H1 (cell line): ENCODE measurements around the gene NPHP3. TPM values are rescaled to one million over a fixed set of nuclear protein-coding genes. Genes with fewer than 3 reads are reported as not detected.

Experiments
- CTCF ChIA-PET: fragments of 300-600 bp; sonication (Branson Sonifier 250); formaldehyde crosslinking; loops from one replicate; lab custom pipeline; 2021; ENCODE audit not compliant: partially characterized antibody; lab: Charles Lee
- POLR2A ChIA-PET: fragments of 300-600 bp; sonication (Branson Sonifier 250); formaldehyde crosslinking; loops from one replicate; lab custom pipeline; 2021; ENCODE audit warnings: inconsistent platforms; ENCODE audit not compliant: partially characterized antibody; lab: Charles Lee
- DNase-seq, 2 experiments: peaks; one replicate each; pipeline versions ENCODE4 v3.0.0 to v3.0.0-alpha.2; 2010 to 2022; ENCODE audit warnings: low spot score in 2 of 2, low read depth in 1 of 2, mixed read lengths in 1 of 2
- FAIRE-seq: peaks from 2 replicates; lab custom pipeline; 2011; peaks lifted over from hg19 to GRCh38; lab: Jason Lieb, UNC
- H2AFZ ChIP-seq: 2 replicates; pipeline ENCODE4 v1.8.1; 2012; ENCODE audit warnings: low read length, inconsistent platforms
- H2AK5ac ChIP-seq: 2 replicates; pipeline ENCODE4 v1.6.1; 2013; ENCODE audit warnings: low read depth, low read length
- H2BK120ac ChIP-seq: replicated peaks from 2 replicates; pipeline ENCODE3; 2013; ENCODE audit warnings: low read depth, low read length, inconsistent platforms
- H2BK12ac ChIP-seq: 2 replicates; pipeline ENCODE4 v1.6.1; 2013; ENCODE audit warnings: low read depth, low read length
- H2BK15ac ChIP-seq: 2 replicates; pipeline ENCODE4 v1.6.1; 2013; ENCODE audit warnings: low read length
- H2BK20ac ChIP-seq: 2 replicates; pipeline ENCODE4 v1.6.1; 2013; ENCODE audit warnings: low read length
- H2BK5ac ChIP-seq: 2 replicates; pipeline ENCODE4 v1.6.1; 2013; ENCODE audit warnings: low read depth, low read length
- H3K14ac ChIP-seq: 2 replicates; pipeline ENCODE4 v1.6.1; 2013; ENCODE audit warnings: inconsistent platforms; ENCODE audit not compliant: insufficient read length
- H3K18ac ChIP-seq: 2 replicates; pipeline ENCODE4 v1.6.1; 2013; ENCODE audit warnings: low read length; ENCODE audit errors: extremely low read depth
- H3K23ac ChIP-seq: 2 replicates; pipeline ENCODE4 v1.6.1; 2013; ENCODE audit warnings: inconsistent platforms; ENCODE audit not compliant: insufficient read length
- H3K23me2 ChIP-seq: 2 replicates; pipeline ENCODE4 v1.6.1; 2013; ENCODE audit warnings: low read depth, low read length
- H3K27ac ChIP-seq: 2 replicates; pipeline ENCODE4 v1.6.1; 2011; ENCODE audit warnings: low read depth, low read length, inconsistent platforms
- H3K27me3 ChIP-seq, 4 experiments: replicated peaks in 1 of 4; 1 replicate in 1 of 4; 2 replicates in 3 of 4; pipeline versions ENCODE4 v1.6.1 to v1.8.1; 2011 to 2013; ENCODE audit warnings: low read length in 3 of 4, mild to moderate bottlenecking in 3 of 4, inconsistent platforms in 2 of 4, mixed read lengths in 2 of 4, moderate library complexity in 1 of 4; ENCODE audit not compliant: control insufficient read depth in 3 of 4, insufficient read depth in 3 of 4; ENCODE audit errors: extremely low read depth in 1 of 4
- H3K36me3 ChIP-seq, 4 experiments: 2 replicates each; pipeline versions ENCODE4 v1.6.1 to v1.8.1; 2011 to 2013; ENCODE audit warnings: mild to moderate bottlenecking in 4 of 4, low read length in 3 of 4, moderate library complexity in 2 of 4, control low read depth in 1 of 4, inconsistent platforms in 1 of 4; ENCODE audit not compliant: insufficient read depth in 4 of 4, control insufficient read depth in 2 of 4
- H3K4ac ChIP-seq: replicated peaks from 2 replicates; pipeline ENCODE3; 2013; ENCODE audit warnings: low read length, low read depth, mixed read lengths, inconsistent platforms; ENCODE audit not compliant: insufficient read length
- H3K4me1 ChIP-seq, 4 experiments: replicated peaks in 1 of 4; 1 replicate in 1 of 4; 2 replicates in 3 of 4; pipeline versions ENCODE4 v1.6.1 to v1.8.1; 2011 to 2013; ENCODE audit warnings: low read length in 3 of 4, inconsistent platforms in 2 of 4, mixed read lengths in 1 of 4; ENCODE audit not compliant: insufficient read depth in 4 of 4, control insufficient read depth in 3 of 4
- H3K4me2 ChIP-seq, 2 experiments: 2 replicates each; pipeline versions ENCODE4 v1.6.1 to v1.8.1; 2011 to 2013; ENCODE audit warnings: low read depth in 2 of 2, low read length in 2 of 2, control low read depth in 1 of 2, inconsistent platforms in 1 of 2, mild to moderate bottlenecking in 1 of 2; ENCODE audit not compliant: insufficient read depth in 1 of 2
- H3K4me3 ChIP-seq, 4 experiments: fragments of 200-600, 300-600 bp in 1 of 4; sonication (generic), shearing (Covaris generic), sonication (Bioruptor Twin) in 1 of 4; 2 replicates each; pipeline versions ENCODE4 v1.5.1 to v1.8.1; 2011 to 2016; ENCODE audit warnings: low read length in 4 of 4, low read depth in 3 of 4, control low read depth in 2 of 4, inconsistent platforms in 2 of 4, mild to moderate bottlenecking in 2 of 4, mixed read lengths in 1 of 4, moderate library complexity in 1 of 4; ENCODE audit not compliant: insufficient read depth in 2 of 4; ENCODE audit errors: extremely low read depth in 1 of 4
- H3K56ac ChIP-seq: replicated peaks from 2 replicates; pipeline ENCODE3; 2013; ENCODE audit warnings: low read depth, mild to moderate bottlenecking, mixed read lengths, low read length, inconsistent platforms; ENCODE audit not compliant: insufficient read length
- H3K79me1 ChIP-seq: 2 replicates; pipeline ENCODE4 v1.6.1; 2013; ENCODE audit warnings: low read depth, low read length, control low read depth
- H3K79me2 ChIP-seq, 2 experiments: 2 replicates each; pipeline versions ENCODE4 v1.6.1 to v1.8.1; 2012 to 2013; ENCODE audit warnings: low read length in 2 of 2, mild to moderate bottlenecking in 2 of 2, inconsistent platforms in 1 of 2; ENCODE audit not compliant: insufficient read depth in 2 of 2, control insufficient read depth in 1 of 2
- H3K9ac ChIP-seq, 4 experiments: replicated peaks in 1 of 4; 1 replicate in 1 of 4; 2 replicates in 3 of 4; pipeline versions ENCODE4 v1.6.1 to v1.8.1; 2011 to 2013; ENCODE audit warnings: low read depth in 3 of 4, low read length in 3 of 4, control low read depth in 2 of 4, mild to moderate bottlenecking in 2 of 4, moderate library complexity in 2 of 4, inconsistent platforms in 1 of 4; ENCODE audit errors: extremely low read depth in 1 of 4
- H3K9me3 ChIP-seq, 2 experiments: 2 replicates each; pipeline versions ENCODE4 v1.6.1 to v1.8.1; 2012 to 2013; ENCODE audit warnings: mild to moderate bottlenecking in 2 of 2, moderate library complexity in 2 of 2, control low read depth in 1 of 2, inconsistent platforms in 1 of 2, low read depth in 1 of 2, low read length in 1 of 2, mixed read lengths in 1 of 2; ENCODE audit not compliant: insufficient read depth in 2 of 2
- H4K20me1 ChIP-seq, 2 experiments: replicated peaks in 1 of 2; 2 replicates each; pipeline versions ENCODE3 to v1.8.1; 2011 to 2013; ENCODE audit warnings: inconsistent platforms in 2 of 2, low read length in 2 of 2, mild to moderate bottlenecking in 1 of 2; ENCODE audit not compliant: insufficient read depth in 2 of 2, control insufficient read depth in 1 of 2
- H4K5ac ChIP-seq: 2 replicates; pipeline ENCODE4 v1.6.1; 2013; ENCODE audit warnings: low read length, low read depth, mixed read lengths, inconsistent platforms; ENCODE audit not compliant: insufficient read length
- H4K8ac ChIP-seq: 2 replicates; pipeline ENCODE4 v1.8.0; 2013; ENCODE audit warnings: mild to moderate bottlenecking, moderate library complexity, low read length, inconsistent platforms; ENCODE audit not compliant: insufficient read depth; ENCODE audit errors: extremely low read depth
- H4K91ac ChIP-seq: replicated peaks from 2 replicates; pipeline ENCODE3; 2013; ENCODE audit warnings: low read length, mixed read lengths, inconsistent platforms; ENCODE audit not compliant: insufficient read length
- BACH1 ChIP-seq: IDR thresholded peaks from 2 replicates; pipeline ENCODE4 v1.6.1; 2012; ENCODE audit warnings: low read length, improper control_type of control experiment
- CREB1 ChIP-seq: IDR thresholded peaks from 2 replicates; pipeline ENCODE4 v1.6.1; 2012; ENCODE audit warnings: inconsistent platforms
- FOSL1 ChIP-seq: IDR thresholded peaks from 2 replicates; pipeline ENCODE4 v1.6.1; 2011; ENCODE audit warnings: mild to moderate bottlenecking, low read depth, low read length, moderate library complexity; ENCODE audit not compliant: insufficient read depth
- GABPA ChIP-seq: IDR thresholded peaks from 2 replicates; pipeline ENCODE4 v1.6.1; 2011; ENCODE audit warnings: mild to moderate bottlenecking, low read length, moderate library complexity, borderline replicate concordance; ENCODE audit not compliant: insufficient read depth
- KDM4A ChIP-seq: IDR thresholded peaks from one replicate; pipeline ENCODE4 v1.7.1; 2012; ENCODE audit warnings: low read depth, mild to moderate bottlenecking, moderate library complexity, low read length, inconsistent platforms; ENCODE audit not compliant: severe bottlenecking
- POLR2A ChIP-seq, 2 experiments: IDR thresholded peaks; 1 replicate in 1 of 2; 2 replicates in 1 of 2; pipeline ENCODE4 v1.6.1; 2011; ENCODE audit warnings: low read depth in 2 of 2, low read length in 2 of 2, mild to moderate bottlenecking in 2 of 2; ENCODE audit errors: control extremely low read depth in 1 of 2
- WGBS, 2 experiments: shearing (Covaris generic) in 1 of 2; methylation state at CpG; one replicate each; pipeline versions ENCODE4 v1.1.6 to v1.1.7; 2013 to 2015; ENCODE audit warnings: low lambda C conversion rate in 2 of 2, mixed read lengths in 2 of 2, inconsistent platforms in 1 of 2, low coverage in 1 of 2, missing lambda C conversion rate in 1 of 2; ENCODE audit not compliant: insufficient replicate concordance in 2 of 2, insufficient coverage in 1 of 2, insufficient read length in 1 of 2; ENCODE audit errors: extremely low coverage in 1 of 2, missing lambda C conversion rate in 1 of 2; 5-methylcytosine and 5-hydroxymethylcytosine counted together
- polyA plus RNA-seq, 7 experiments: library from polyadenylated mRNA; depleted of rRNA in 3 of 7; stranded (reverse) in 5 of 7; unstranded in 2 of 7; fragments of >200 nt in 5 of 7; fragments of 200-250 nt in 2 of 7; gene quantifications; 1 replicate in 5 of 7; 2 replicates in 1 of 7; 4 replicates in 1 of 7; pipeline versions ENCODE4 v1.2.1 to v1.2.3, GENCODE V29; 2011 to 2013; ENCODE audit warnings: missing spikeins in 2 of 7, mixed read lengths in 2 of 7
- total RNA-seq: library from RNA; stranded (reverse); fragmentation: NEBNext Ultra II Directional; extraction: Animal tissue kit (Norgen Biotek cat#: 25700); gene quantifications from 2 replicates; pipeline ENCODE4 v1.2.1, GENCODE V29; 2021
- TF ChIP-seq, protein P1 (sequence below): IDR thresholded peaks from 2 replicates; pipeline ENCODE4 v1.6.1; 2012; ENCODE audit warnings: inconsistent platforms

NPHP3 gene
- total and polyA plus RNA-seq, 2 of the 8 experiments (the other 6 are each of a cell fraction or from before 2014, with no cell fraction given) = 6.8 to 14.8 TPM

DNA sequence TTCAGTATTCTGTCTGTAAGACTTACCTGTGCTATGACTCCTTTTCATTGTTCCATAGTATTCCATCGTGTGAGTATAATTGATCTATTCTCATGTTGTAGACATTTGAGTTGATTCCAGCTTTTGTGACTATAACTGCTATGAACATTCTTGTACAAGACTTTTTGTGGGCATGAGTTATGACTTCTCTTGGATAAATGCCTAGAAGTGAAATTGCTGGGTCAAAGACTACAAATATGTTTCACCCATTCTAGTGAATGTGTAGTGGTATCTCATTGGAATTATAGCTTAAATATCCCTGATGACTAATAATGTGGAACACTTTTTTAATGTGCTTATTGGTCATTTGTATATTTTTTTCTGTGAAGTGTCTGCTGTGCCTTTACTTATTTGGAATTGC lies 27.6 kb upstream of the NPHP3 start:
- H4K8ac ChIP-seq = no peak overlapping the region

More for the DNA sequence above, 27.6 kb upstream of the NPHP3 start:
- CTCF ChIA-PET = interaction anchor here (1.3 kb wide), 1 partner anchor 168 kb away, joined by 3 read pairs; no protein-coding TSS in a partner anchor
- no peaks in the 10 kb centered on the region for H4K20me1 ChIP-seq
- no peak for DNase-seq
- no peak overlapping the region for H2BK12ac ChIP-seq
- no peak overlapping the region for H3K9ac ChIP-seq
- H4K91ac ChIP-seq = no peak overlapping the region
- WGBS, 2 experiments = 95% methylated on average over 1 of the region's 1 CpG; no CpG with 5 or more reads in 1 of the 2 experiments
- no peak overlapping the region for H3K4me3 ChIP-seq
- no peak overlapping the region for H3K14ac ChIP-seq
- POLR2A ChIA-PET = no interaction called here
- FAIRE-seq = no peak
- H3K9me3 ChIP-seq = no peaks in the 10 kb centered on the region
- H3K36me3 ChIP-seq = no peaks in the 10 kb centered on the region
- no peaks in the 10 kb centered on the region for H3K4me1 ChIP-seq
- H3K4ac ChIP-seq = no peak overlapping the region
- no peaks in the 10 kb centered on the region for H3K79me2 ChIP-seq
- H3K23ac ChIP-seq = no peak overlapping the region
- H3K18ac ChIP-seq = no peak overlapping the region
- H3K27ac ChIP-seq = no peak overlapping the region
- H3K56ac ChIP-seq = no peak overlapping the region
- H3K4me2 ChIP-seq = no peak overlapping the region
- H4K5ac ChIP-seq = no peak overlapping the region
- TF ChIP-seq CREB1 (no peak), POLR2A (IDR thresholded peaks at IDR 0.05; ENCODE audit: control extremely low read depth in 1 of 2, low read depth in 2 of 2, low read length in 2 of 2) (no peak), GABPA (no peak), KDM4A (no peak), BACH1 (no peak), FOSL1 (no peak)
- TF ChIP-seq, protein P1, sequence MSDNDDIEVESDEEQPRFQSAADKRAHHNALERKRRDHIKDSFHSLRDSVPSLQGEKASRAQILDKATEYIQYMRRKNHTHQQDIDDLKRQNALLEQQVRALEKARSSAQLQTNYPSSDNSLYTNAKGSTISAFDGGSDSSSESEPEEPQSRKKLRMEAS = no peak
- H2BK20ac ChIP-seq = no peak overlapping the region
- no peak overlapping the region for H2BK5ac ChIP-seq
- no peak overlapping the region for H2AFZ ChIP-seq
- H2AK5ac ChIP-seq = no peak overlapping the region
- no peaks in the 10 kb centered on the region for H3K79me1 ChIP-seq
- no peak overlapping the region for H2BK15ac ChIP-seq
- H2BK120ac ChIP-seq = no peak overlapping the region
- no peaks in the 10 kb centered on the region for H3K23me2 ChIP-seq
- no peaks in the 10 kb centered on the region for H3K27me3 ChIP-seq
